DOHH2 (cell line): Measurements from ENCODE around the gene PCTP.

Experiments
- H3F3A ChIP-seq: fragments of 200-600 bp; sonication (generic), shearing (Covaris generic); 2 replicates; pipeline ENCODE4 v1.6.0; 2016; ENCODE audit warnings: antibody characterized with exemption, mild to moderate bottlenecking; ENCODE audit not compliant: control insufficient read depth, insufficient read depth
- H3K27ac ChIP-seq: fragments of 200-600 bp; sonication (generic); 2 replicates; pipeline ENCODE4 v1.5.1; 2014; ENCODE audit warnings: low read depth, mild to moderate bottlenecking, low read length, moderate library complexity
- H3K27me3 ChIP-seq: fragments of 200-600 bp; sonication (generic); 2 replicates; pipeline ENCODE4 v1.6.1; 2014; ENCODE audit warnings: mild to moderate bottlenecking, low read length, mixed read lengths; ENCODE audit not compliant: control insufficient read depth
- H3K36me3 ChIP-seq: fragments of 200-600 bp; sonication (generic); 2 replicates; pipeline ENCODE4 v1.6.1; 2014; ENCODE audit warnings: mild to moderate bottlenecking, low read length, moderate library complexity, mixed read lengths; ENCODE audit not compliant: control insufficient read depth
- H3K4me1 ChIP-seq: fragments of 200-600 bp; sonication (generic); 2 replicates; pipeline ENCODE4 v1.6.1; 2014; ENCODE audit warnings: mild to moderate bottlenecking, low read length, mixed read lengths; ENCODE audit not compliant: control insufficient read depth
- H3K4me2 ChIP-seq: fragments of 200-600 bp; sonication (generic); 2 replicates; pipeline ENCODE4 v1.6.0; 2014; ENCODE audit warnings: mild to moderate bottlenecking, low read length, moderate library complexity
- H3K4me3 ChIP-seq: fragments of 200-600 bp; sonication (generic); 2 replicates; pipeline ENCODE4 v1.5.1; 2014; ENCODE audit warnings: mild to moderate bottlenecking, low read length, mixed read lengths
- H3K79me2 ChIP-seq: fragments of 200-600 bp; sonication (generic); 2 replicates; pipeline ENCODE4 v1.6.1; 2014; ENCODE audit warnings: mild to moderate bottlenecking, low read length, mixed read lengths; ENCODE audit not compliant: control insufficient read depth
- H3K9me2 ChIP-seq: fragments of 200-600 bp; sonication (generic); replicated peaks from 2 replicates; pipeline ENCODE4 v1.6.1; 2014; ENCODE audit warnings: mild to moderate bottlenecking, low read length, mixed read lengths; ENCODE audit not compliant: control insufficient read depth
- H3K9me3 ChIP-seq: fragments of 200-600 bp; sonication (generic); 2 replicates; pipeline ENCODE4 v1.6.1; 2014; ENCODE audit warnings: antibody characterized with exemption, low read length, mixed read lengths; ENCODE audit not compliant: control insufficient read depth, insufficient read depth
- H4K20me1 ChIP-seq: fragments of 200-600 bp; sonication (generic); 2 replicates; pipeline ENCODE4 v1.6.0; 2014; ENCODE audit warnings: low read depth, mild to moderate bottlenecking, antibody characterized with exemption, low read length, moderate library complexity; ENCODE audit not compliant: control insufficient read depth, insufficient read depth
- CTCF ChIP-seq: fragments of 200-600 bp; sonication (generic); IDR thresholded peaks from one replicate; pipeline ENCODE4 v1.5.1; 2014; ENCODE audit warnings: antibody characterized with exemption, mild to moderate bottlenecking, low read depth, low read length; ENCODE audit not compliant: poor library complexity, severe bottlenecking
- EZH2phosphoT487 ChIP-seq: fragments of 200-600 bp; sonication (generic); IDR thresholded peaks from 2 replicates; pipeline ENCODE4 v1.6.1; 2017; ENCODE audit warnings: borderline replicate concordance, mild to moderate bottlenecking, antibody characterized with exemption, low read length, moderate library complexity, mixed read lengths

Gene PCTP

GRCh38 chr17:55770196-55770870 is 19.5 kb downstream of the PCTP start:
- Histone ChIP-seq H3K4me2 (no peak overlapping the region), H4K20me1 (no peaks in the 10 kb centered on the region), H3K9me2 (no peaks in the 10 kb centered on the region), H3K27ac (no peak overlapping the region), H3K27me3 (no peaks in the 10 kb centered on the region), H3K79me2 (no peaks in the 10 kb centered on the region), H3K9me3 (no peaks in the 10 kb centered on the region), H3K4me1 (no peaks in the 10 kb centered on the region), H3K4me3 (no peak overlapping the region), H3F3A (no peaks in the 10 kb centered on the region), H3K36me3 (no peaks in the 10 kb centered on the region; the same call in 1 of the 2 replicates)
- TF ChIP-seq CTCF (peak; percentile 67), EZH2phosphoT487 (no peak)

- H3K4me2 ChIP-seq = no peak overlapping the region
- no peaks in the 10 kb centered on the region for H3K79me2 ChIP-seq
- no peaks in the 10 kb centered on the region for H3K4me1 ChIP-seq
- H3K4me3 ChIP-seq = no peak overlapping the region
- H3K36me3 ChIP-seq = no peaks in the 10 kb centered on the region; the same call in 1 of the 2 replicates
- TF ChIP-seq CTCF (no peak), EZH2phosphoT487 (no peak)
- H3K27ac ChIP-seq = no peak overlapping the region
- no peaks in the 10 kb centered on the region for H3K9me3 ChIP-seq
- H3K27me3 ChIP-seq = no peaks in the 10 kb centered on the region
- H3K9me2 ChIP-seq = no peaks in the 10 kb centered on the region
- H4K20me1 ChIP-seq = no peaks in the 10 kb centered on the region
- no peaks in the 10 kb centered on the region for H3F3A ChIP-seq
These were observed 21.2 kb downstream of the PCTP start for GRCh38 chr17:55772086-55772485.

- no peaks in the 10 kb centered on the region for H3F3A ChIP-seq
- no peaks in the 10 kb centered on the region for H3K9me2 ChIP-seq
- no peaks in the 10 kb centered on the region for H3K79me2 ChIP-seq
- no peak overlapping the region for H3K4me2 ChIP-seq
- H3K27ac ChIP-seq = no peak overlapping the region
- no peaks in the 10 kb centered on the region for H3K4me1 ChIP-seq
- no peaks in the 10 kb centered on the region; the same call in 1 of the 2 replicates for H3K36me3 ChIP-seq
- H3K4me3 ChIP-seq = no peak overlapping the region
- no peaks in the 10 kb centered on the region for H3K9me3 ChIP-seq
- no peaks in the 10 kb centered on the region for H3K27me3 ChIP-seq
- no peaks in the 10 kb centered on the region for H4K20me1 ChIP-seq
- TF ChIP-seq CTCF = no peak
- TF ChIP-seq EZH2phosphoT487 = no peak
These were observed 22.8 kb downstream of the PCTP start for GRCh38 chr17:55773671-55774070.
